Glutamatergic neuron (in vitro differentiated cells): ENCODE results near the gene BDKRB1. TPM values are rescaled to one million over a fixed set of nuclear protein-coding genes. Genes with fewer than 3 reads are reported as not detected.

Experiments used
- DNase-seq: peaks from one replicate; pipeline ENCODE4 v3.0.0; 2022
- H3K27ac Mint-ChIP-seq: one replicate; pipeline ENCODE4 v1.8.0; 2020; ENCODE audit warnings: mild to moderate bottlenecking, mixed read lengths, inconsistent platforms; ENCODE audit not compliant: unreplicated experiment
- H3K27me3 Mint-ChIP-seq: one replicate; pipeline ENCODE4 v1.8.0; 2020; ENCODE audit warnings: mild to moderate bottlenecking, moderate library complexity, mixed read lengths, inconsistent platforms; ENCODE audit not compliant: unreplicated experiment
- H3K36me3 Mint-ChIP-seq: one replicate; pipeline ENCODE4 v1.8.0; 2020; ENCODE audit warnings: mild to moderate bottlenecking, mixed read lengths, inconsistent platforms; ENCODE audit not compliant: unreplicated experiment
- H3K4me1 Mint-ChIP-seq: one replicate; pipeline ENCODE4 v1.8.0; 2020; ENCODE audit warnings: mild to moderate bottlenecking, low read depth, mixed read lengths, inconsistent platforms; ENCODE audit not compliant: unreplicated experiment
- H3K4me3 Mint-ChIP-seq: one replicate; pipeline ENCODE4 v1.8.0; 2020; ENCODE audit warnings: mild to moderate bottlenecking, mixed read lengths, inconsistent platforms; ENCODE audit not compliant: unreplicated experiment
- H3K9me3 Mint-ChIP-seq: one replicate; pipeline ENCODE4 v1.8.0; 2020; ENCODE audit warnings: mild to moderate bottlenecking, moderate library complexity, mixed read lengths, inconsistent platforms; ENCODE audit not compliant: unreplicated experiment
- CTCF ChIP-seq: fragments of 200-600 bp; sonication (generic); IDR thresholded peaks from one replicate; pipeline ENCODE4 v1.5.0; 2021; ENCODE audit not compliant: partially characterized antibody, unreplicated experiment
- total RNA-seq: library from RNA; stranded (reverse); fragmentation: NEBNext Ultra II Directional; extraction: Animal tissue kit (Norgen Biotek cat#: 25700); gene quantifications from one replicate; pipeline ENCODE4 v1.2.1, GENCODE V29; 2021; ENCODE audit not compliant: unreplicated experiment

BDKRB1 gene
- total RNA-seq, 1 donor from 2014 or later: not detected

GRCh38 chr14:96284008-96284407 lies 28.0 kb downstream of the BDKRB1 start:
- no peak for DNase-seq
- Mint-ChIP-seq H3K36me3 (no peaks in the 10 kb centered on the region), H3K4me3 (no peak overlapping the region), H3K9me3 (no peaks in the 10 kb centered on the region), H3K27ac (no peak overlapping the region), H3K27me3 (no peaks in the 10 kb centered on the region), H3K4me1 (peaks cover 10% of the 10 kb centered on the region)
- no peak for TF ChIP-seq CTCF

- Mint-ChIP-seq H3K9me3 (no peaks in the 10 kb centered on the region), H3K36me3 (no peaks in the 10 kb centered on the region), H3K27me3 (no peaks in the 10 kb centered on the region), H3K4me1 (peaks cover 6% of the 10 kb centered on the region), H3K27ac (no peak overlapping the region), H3K4me3 (no peak overlapping the region)
- no peak for DNase-seq
- no peak for TF ChIP-seq CTCF
These were observed 28.4 kb downstream of the BDKRB1 start for GRCh38 chr14:96284430-96284829.

- H3K4me3 Mint-ChIP-seq: no peak overlapping the region
- no peaks in the 10 kb centered on the region for H3K27me3 Mint-ChIP-seq
- H3K36me3 Mint-ChIP-seq: no peaks in the 10 kb centered on the region
- H3K4me1 Mint-ChIP-seq: peaks cover 3% of the 10 kb centered on the region
- no peak overlapping the region for H3K27ac Mint-ChIP-seq
- H3K9me3 Mint-ChIP-seq: no peaks in the 10 kb centered on the region
- TF ChIP-seq CTCF: no peak
- DNase-seq: no peak
These were observed 29.7 kb downstream of the BDKRB1 start for GRCh38 chr14:96285667-96286066.

- Mint-ChIP-seq H3K36me3 (no peaks in the 10 kb centered on the region), H3K27me3 (no peaks in the 10 kb centered on the region), H3K4me3 (no peak overlapping the region), H3K27ac (no peak overlapping the region), H3K9me3 (no peaks in the 10 kb centered on the region), H3K4me1 (peaks cover 3% of the 10 kb centered on the region)
- DNase-seq: no peak
- TF ChIP-seq CTCF: no peak
These were observed 30.2 kb downstream of the BDKRB1 start for GRCh38 chr14:96286251-96286650.

GRCh38 chr14:96287856-96288255 lies 31.8 kb downstream of the BDKRB1 start:
- no peaks in the 10 kb centered on the region for H3K36me3 Mint-ChIP-seq
- no peak for TF ChIP-seq CTCF
- H3K4me1 Mint-ChIP-seq: no peaks in the 10 kb centered on the region
- no peaks in the 10 kb centered on the region for H3K27me3 Mint-ChIP-seq
- H3K27ac Mint-ChIP-seq: no peak overlapping the region
- H3K9me3 Mint-ChIP-seq: no peaks in the 10 kb centered on the region
- H3K4me3 Mint-ChIP-seq: no peak overlapping the region
- DNase-seq: no peak
